Bronchial epithelial cell (primary cell): ENCODE results near the gene CMTM2. TPM values are rescaled to one million over a fixed set of nuclear protein-coding genes. Genes with fewer than 3 reads are reported as not detected.

ENCODE experiments used
- DNase-seq: peaks from one replicate; pipeline ENCODE4 v3.0.0-alpha.2; 2010; ENCODE audit warnings: low read depth
- FAIRE-seq: peaks from 2 replicates; lab custom pipeline; 2011; peaks lifted over from hg19 to GRCh38; lab: Jason Lieb, UNC
- H3K27me3 ChIP-seq: 2 replicates; pipeline ENCODE4 v1.5.1; 2011; ENCODE audit warnings: low read length; ENCODE audit not compliant: control insufficient read depth, insufficient read depth
- H3K36me3 ChIP-seq: 2 replicates; pipeline ENCODE4 v1.5.1; 2011; ENCODE audit warnings: low read length; ENCODE audit not compliant: control insufficient read depth, insufficient read depth
- H3K4me3 ChIP-seq: 2 replicates; pipeline ENCODE4 v1.5.1; 2011; ENCODE audit warnings: mild to moderate bottlenecking, low read depth, low read length, control low read depth
- CTCF ChIP-seq: IDR thresholded peaks from 2 replicates; pipeline ENCODE4 v1.5.1; 2011; ENCODE audit warnings: mild to moderate bottlenecking, moderate library complexity, low read length, control low read depth, inconsistent platforms; ENCODE audit not compliant: insufficient read depth, severe bottlenecking
- total RNA-seq: library from RNA; depleted of rRNA; stranded (reverse); fragments of >200 nt; gene quantifications from 2 replicates; pipeline ENCODE4 v1.2.1, GENCODE V29; 2014

The CMTM2 gene
- total RNA-seq, 1 donor from 2014 or later: not detected

- no peak for FAIRE-seq
- Histone ChIP-seq H3K36me3 (peaks cover 2% of the 10 kb centered on the region), H3K4me3 (no peak overlapping the region), H3K27me3 (no peaks in the 10 kb centered on the region)
- no peak for DNase-seq
- TF ChIP-seq CTCF: no peak
These were observed 35.1 kb upstream of the CMTM2 start for GRCh38 chr16:66544016-66544757.

- no peaks in the 10 kb centered on the region for H3K27me3 ChIP-seq
- H3K36me3 ChIP-seq: no peaks in the 10 kb centered on the region
- H3K4me3 ChIP-seq: no peak overlapping the region
- DNase-seq (no peak), FAIRE-seq (peak; percentile 70)
- TF ChIP-seq CTCF: no peak
These were observed 31.9 kb upstream of the CMTM2 start for GRCh38 chr16:66547101-66547989.

- Histone ChIP-seq H3K36me3 (no peaks in the 10 kb centered on the region), H3K27me3 (no peaks in the 10 kb centered on the region), H3K4me3 (no peak overlapping the region)
- FAIRE-seq (no peak), DNase-seq (no peak)
- no peak for TF ChIP-seq CTCF
These were observed 31.2 kb upstream of the CMTM2 start for GRCh38 chr16:66548068-66548467.

- no peaks in the 10 kb centered on the region for H3K36me3 ChIP-seq
- FAIRE-seq (no peak), DNase-seq (no peak)
- H3K4me3 ChIP-seq: no peak overlapping the region
- TF ChIP-seq CTCF: no peak
- no peaks in the 10 kb centered on the region for H3K27me3 ChIP-seq
These were observed 30.4 kb upstream of the CMTM2 start for GRCh38 chr16:66548868-66549267.

- no peaks in the 10 kb centered on the region for H3K27me3 ChIP-seq
- DNase-seq (no peak), FAIRE-seq (no peak)
- no peaks in the 10 kb centered on the region for H3K36me3 ChIP-seq
- peak within 1 kb of the TSS; percentile 55 for H3K4me3 ChIP-seq
- TF ChIP-seq CTCF: peak; percentile 50
These were observed 29.8 kb upstream of the CMTM2 start, which contains the start of gene TK2 for GRCh38 chr16:66549284-66550131. Gene TK2 (minus strand): TSS chr16:66550122. CDS start chr16:66550061, 61 bp downstream.
